PC-9 (cell line): ENCODE data around the gene CNNM3. TPM values are rescaled to one million over a fixed set of nuclear protein-coding genes. Genes with fewer than 3 reads are reported as not detected.

Experiments
- BruUV-seq: library from RNA; stranded (reverse); fragments of 400-500 nt; replicated peaks from 2 replicates; lab custom pipeline; 2021; lab: Mats Ljungman, UMichigan
- CTCF ChIA-PET: fragments of 300-600 bp; sonication (Branson Sonifier 250); formaldehyde crosslinking; loops from one replicate; lab custom pipeline; 2022; ENCODE audit warnings: antibody characterized with exemption; lab: Charles Lee
- POLR2A ChIA-PET: fragments of 300-600 bp; sonication (Branson Sonifier 250); formaldehyde crosslinking; loops from one replicate; lab custom pipeline; 2022; ENCODE audit warnings: antibody characterized with exemption; ENCODE audit not compliant: unreplicated experiment; lab: Charles Lee
- DNase-seq, 2 experiments: peaks; one replicate each; pipeline versions ENCODE4 v3.0.0 to v3.0.0-alpha.2; 2015 to 2022; ENCODE audit warnings: mixed read lengths in 1 of 2
- H2AFZ ChIP-seq: fragments of 200-600 bp; sonication (generic); 2 replicates; pipeline ENCODE4 v1.8.1; 2017; ENCODE audit warnings: antibody characterized with exemption
- H3F3A ChIP-seq: fragments of 200-600 bp; sonication (generic); 2 replicates; pipeline ENCODE4 v1.8.1; 2017; ENCODE audit warnings: antibody characterized with exemption, mild to moderate bottlenecking, low read depth; ENCODE audit not compliant: insufficient read depth
- H3K27ac ChIP-seq: fragments of 200-600 bp; sonication (generic); 2 replicates; pipeline ENCODE4 v1.6.1; 2016; ENCODE audit warnings: mixed run types
- H3K27me3 ChIP-seq: fragments of 200-600 bp; sonication (generic); 2 replicates; pipeline ENCODE4 v1.6.1; 2016; ENCODE audit warnings: low read depth, mixed run types; ENCODE audit not compliant: insufficient read depth
- H3K36me3 ChIP-seq: fragments of 200-600 bp; sonication (generic); 2 replicates; pipeline ENCODE4 v1.6.1; 2016; ENCODE audit warnings: low read depth, mixed run types
- H3K4me1 ChIP-seq: fragments of 200-600 bp; sonication (generic); replicated peaks from 2 replicates; pipeline ENCODE4 v1.6.1; 2016; ENCODE audit warnings: mixed run types; ENCODE audit not compliant: insufficient read depth
- H3K4me2 ChIP-seq: fragments of 200-600 bp; sonication (generic); 2 replicates; pipeline ENCODE4 v1.6.1; 2017; ENCODE audit warnings: mixed run types
- H3K4me3 ChIP-seq: fragments of 200-600 bp; sonication (generic); 2 replicates; pipeline ENCODE4 v1.6.1; 2016; ENCODE audit warnings: mixed run types
- H3K79me2 ChIP-seq: fragments of 200-600 bp; sonication (generic); 2 replicates; pipeline ENCODE4 v1.6.1; 2017; ENCODE audit warnings: low read depth, mixed run types
- H3K9me2 ChIP-seq: fragments of 200-600 bp; sonication (generic); 2 replicates; pipeline ENCODE4 v1.8.1; 2017; ENCODE audit warnings: mild to moderate bottlenecking; ENCODE audit not compliant: insufficient read depth
- H3K9me3 ChIP-seq: fragments of 200-600 bp; sonication (generic); 2 replicates; pipeline ENCODE4 v1.8.1; 2016; ENCODE audit warnings: low read depth; ENCODE audit not compliant: insufficient read depth
- H4K20me1 ChIP-seq: fragments of 200-600 bp; sonication (generic); 2 replicates; pipeline ENCODE4 v1.8.1; 2017; ENCODE audit not compliant: insufficient read depth
- EZH2 ChIP-seq: fragments of 200-600 bp; sonication (generic); IDR thresholded peaks from 2 replicates; pipeline ENCODE4 v1.8.0; 2017; ENCODE audit warnings: antibody characterized with exemption, low read depth
- intact Hi-C: fragments of 100-400 bp; cut with micrococcal nuclease; formaldehyde crosslinking; loops from one replicate; pipeline ENCODE4 v1.10.0; 2022; ENCODE audit not compliant: unreplicated experiment
- total RNA-seq: library from RNA; stranded (reverse); gene quantifications from 2 replicates; pipeline ENCODE4 v1.2.3, GENCODE V29; 2021
- TF ChIP-seq, protein P1 (sequence below): fragments of 200-600 bp; sonication (generic); conservative IDR thresholded peaks from 2 replicates; pipeline ENCODE4 v1.6.1; 2017; ENCODE audit warnings: mixed run types, antibody characterized with exemption, mild to moderate bottlenecking, moderate library complexity

CNNM3 gene
- total RNA-seq, 1 experiment from 2014 or later = 28.7 TPM

GRCh38 chr2:96768083-96768561 is 47.9 kb upstream of the CNNM3 start:
- Histone ChIP-seq H3K27me3 (no peaks in the 10 kb centered on the region), H2AFZ (peak overlapping the region; percentile 0; the same call in 1 of the 2 replicates), H3F3A (peaks cover 56% of the 10 kb centered on the region), H3K4me1 (peaks cover 86% of the 10 kb centered on the region), H3K4me2 (peak overlapping the region; percentile 71), H3K9me2 (no peaks in the 10 kb centered on the region), H3K27ac (peak overlapping the region; percentile 71), H3K36me3 (no peaks in the 10 kb centered on the region), H3K79me2 (peaks cover 84% of the 10 kb centered on the region), H3K4me3 (peak overlapping the region; percentile 24; the same call in 1 of the 2 replicates), H4K20me1 (no peaks in the 10 kb centered on the region), H3K9me3 (no peaks in the 10 kb centered on the region)
- intact Hi-C loops = loop anchor here (10.0 kb wide), 1 partner anchor 433 kb away; the partner anchor contains the start of gene NCAPH
- peak; percentile 63 to 90 for DNase-seq
- BruUV-seq = no TSS peak
- ChIA-PET POLR2A (interaction anchor here (0.5 to 0.7 kb wide), 5 partner anchors 11 to 328 kb away, joined by 3 to 7 read pairs (median 4); no protein-coding TSS in a partner anchor), CTCF (no interaction called here)
- TF ChIP-seq, protein P1, sequence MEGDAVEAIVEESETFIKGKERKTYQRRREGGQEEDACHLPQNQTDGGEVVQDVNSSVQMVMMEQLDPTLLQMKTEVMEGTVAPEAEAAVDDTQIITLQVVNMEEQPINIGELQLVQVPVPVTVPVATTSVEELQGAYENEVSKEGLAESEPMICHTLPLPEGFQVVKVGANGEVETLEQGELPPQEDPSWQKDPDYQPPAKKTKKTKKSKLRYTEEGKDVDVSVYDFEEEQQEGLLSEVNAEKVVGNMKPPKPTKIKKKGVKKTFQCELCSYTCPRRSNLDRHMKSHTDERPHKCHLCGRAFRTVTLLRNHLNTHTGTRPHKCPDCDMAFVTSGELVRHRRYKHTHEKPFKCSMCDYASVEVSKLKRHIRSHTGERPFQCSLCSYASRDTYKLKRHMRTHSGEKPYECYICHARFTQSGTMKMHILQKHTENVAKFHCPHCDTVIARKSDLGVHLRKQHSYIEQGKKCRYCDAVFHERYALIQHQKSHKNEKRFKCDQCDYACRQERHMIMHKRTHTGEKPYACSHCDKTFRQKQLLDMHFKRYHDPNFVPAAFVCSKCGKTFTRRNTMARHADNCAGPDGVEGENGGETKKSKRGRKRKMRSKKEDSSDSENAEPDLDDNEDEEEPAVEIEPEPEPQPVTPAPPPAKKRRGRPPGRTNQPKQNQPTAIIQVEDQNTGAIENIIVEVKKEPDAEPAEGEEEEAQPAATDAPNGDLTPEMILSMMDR = no peak
- no peak for TF ChIP-seq EZH2

DNA sequence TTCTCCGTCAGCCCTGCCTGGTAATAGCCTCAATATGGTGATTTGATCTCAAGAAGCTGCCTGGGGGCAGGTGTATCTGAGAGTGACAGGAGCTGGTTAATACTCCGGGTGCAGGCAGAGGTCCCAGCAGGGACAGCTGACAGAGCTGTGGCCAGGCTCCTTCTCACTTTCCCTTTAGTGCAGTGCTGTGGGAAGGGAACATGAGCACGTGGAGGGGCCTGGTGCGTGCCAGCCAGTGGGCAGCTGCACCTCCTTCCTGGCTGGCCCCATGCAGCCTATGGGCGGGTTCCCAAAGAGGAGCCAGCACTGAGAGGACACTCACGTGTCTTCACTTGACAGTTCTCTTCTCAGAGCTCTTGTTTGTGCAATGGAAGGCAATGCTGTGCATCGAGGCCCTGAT is 46.3 kb upstream of the CNNM3 start:
- no peaks in the 10 kb centered on the region for H3K9me3 ChIP-seq
- DNase-seq = no peak
- no peaks in the 10 kb centered on the region for H4K20me1 ChIP-seq
- no peak overlapping the region for H3K4me3 ChIP-seq
- peaks cover 39% of the 10 kb centered on the region for H3F3A ChIP-seq
- H3K9me2 ChIP-seq = no peaks in the 10 kb centered on the region
- ChIA-PET CTCF (interaction anchor here (0.5 to 0.6 kb wide), 2 partner anchors 22 to 226 kb away, joined by 3 to 4 read pairs; no protein-coding TSS in a partner anchor), POLR2A (no interaction called here)
- no peaks in the 10 kb centered on the region for H3K36me3 ChIP-seq
- H2AFZ ChIP-seq = no peak overlapping the region
- peaks cover 70% of the 10 kb centered on the region for H3K4me1 ChIP-seq
- H3K27me3 ChIP-seq = no peaks in the 10 kb centered on the region
- no peak for TF ChIP-seq EZH2
- TF ChIP-seq, protein P1 = no peak
- H3K27ac ChIP-seq = no peak overlapping the region
- intact Hi-C loops = loop anchor here (10.0 kb wide), 1 partner anchor 435 kb away; the partner anchor contains the start of gene NCAPH
- peaks cover 76% of the 10 kb centered on the region for H3K79me2 ChIP-seq
- H3K4me2 ChIP-seq = no peak overlapping the region
- BruUV-seq = no TSS peak

DNA sequence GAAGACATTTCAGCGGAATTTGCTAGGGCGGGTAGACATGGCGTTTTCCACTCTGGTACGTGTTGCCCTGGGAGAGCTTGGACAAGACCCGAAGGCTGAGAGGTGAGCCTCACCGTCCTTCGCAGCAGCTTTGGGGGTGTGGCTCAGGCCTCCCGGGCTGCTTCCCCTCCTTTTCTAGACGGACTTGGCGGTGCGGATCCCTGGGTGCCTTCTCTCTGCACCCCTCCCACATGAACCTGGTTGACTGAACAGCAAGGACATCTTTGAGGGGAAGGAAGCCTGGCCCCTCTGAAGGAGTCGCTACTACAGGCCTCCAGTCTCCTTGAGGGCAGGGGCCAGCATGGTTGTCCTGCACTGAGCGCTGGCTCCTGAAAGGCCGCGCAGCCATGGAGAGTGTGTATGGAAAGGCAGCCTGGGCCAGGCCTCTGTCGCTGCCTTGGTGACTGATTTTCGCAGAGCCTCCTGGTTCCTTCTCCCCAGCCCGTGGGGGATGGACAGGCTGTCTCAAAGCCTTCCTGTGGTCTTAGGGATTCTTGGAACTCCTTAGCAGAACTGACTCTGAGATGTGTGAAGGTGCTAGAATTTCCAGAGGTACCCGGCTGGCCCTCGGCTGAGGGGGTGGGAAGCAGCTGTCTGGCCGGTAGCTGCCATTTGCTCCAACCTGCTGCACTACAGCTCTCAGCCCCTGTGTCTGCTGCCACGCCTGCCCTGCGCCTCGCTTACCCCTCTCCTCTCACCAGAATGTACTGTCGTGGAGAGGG is 45.4 kb upstream of the CNNM3 start:
- Histone ChIP-seq H3K79me2 (peaks cover 72% of the 10 kb centered on the region), H3F3A (peaks cover 39% of the 10 kb centered on the region), H3K27me3 (no peaks in the 10 kb centered on the region), H2AFZ (no peak overlapping the region), H3K36me3 (no peaks in the 10 kb centered on the region), H3K9me3 (no peaks in the 10 kb centered on the region), H3K4me3 (no peak overlapping the region), H3K9me2 (no peaks in the 10 kb centered on the region), H4K20me1 (no peaks in the 10 kb centered on the region), H3K27ac (peak overlapping the region; percentile 13), H3K4me1 (peaks cover 70% of the 10 kb centered on the region), H3K4me2 (peak overlapping the region; percentile 49; the same call in 1 of the 2 replicates)
- TF ChIP-seq EZH2 = no peak
- TF ChIP-seq, protein P1 = no peak
- BruUV-seq = no TSS peak
- DNase-seq = no peak
- ChIA-PET CTCF (interaction anchor here (0.5 to 0.6 kb wide), 2 partner anchors 21 to 227 kb away, joined by 3 to 4 read pairs; no protein-coding TSS in a partner anchor), POLR2A (no interaction called here)
- intact Hi-C loops = no loop called here
